NOMO-1 treated with DMSO at 0.1 percent for 48 hours (cell line): ENCODE results near the gene DNAJC19.

Experiments used
- DNase-seq: peaks from one replicate; lab custom pipeline; 2025; ENCODE audit not compliant: unreplicated experiment; lab: John Stamatoyannopoulos, UW

The DNAJC19 gene

DNA sequence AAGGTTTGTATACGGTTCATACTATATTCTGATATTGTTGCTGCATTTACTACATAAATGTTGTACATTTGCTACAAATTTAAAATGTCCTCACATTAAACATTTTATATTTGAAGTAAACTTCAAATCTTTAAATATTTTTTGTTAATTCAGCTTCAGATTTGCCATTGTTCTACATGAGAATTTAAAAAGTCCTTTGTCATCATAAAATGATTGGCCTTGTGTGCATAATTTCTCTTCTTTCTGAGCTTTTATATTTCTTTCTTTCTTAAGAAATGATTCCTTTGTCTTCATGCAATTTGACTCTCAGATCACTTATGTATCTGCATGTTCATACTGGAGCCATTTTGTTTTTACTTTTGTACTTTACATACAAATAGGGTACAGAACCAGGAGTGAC lies 28.0 kb downstream of the DNAJC19 start:
- no peak for DNase-seq

GRCh38 chr3:180961087-180961486 lies 28.4 kb downstream of the DNAJC19 start:
- DNase-seq = no peak

GRCh38 chr3:180959691-180960090 lies 29.8 kb downstream of the DNAJC19 start:
- no peak for DNase-seq

- peak; percentile 76 for DNase-seq
Measured at GRCh38 chr3:180947761-180948390, 41.7 kb downstream of the DNAJC19 start.

- no peak for DNase-seq
Measured at GRCh38 chr3:180940826-180941225, 48.7 kb downstream of the DNAJC19 start.

- no peak for DNase-seq
Measured at GRCh38 chr3:180934638-180935037, 54.9 kb downstream of the DNAJC19 start.
